ENCODE results near the gene C15orf39. TPM values are rescaled to one million over a fixed set of nuclear protein-coding genes. Genes with fewer than 3 reads are reported as not detected.

C15orf39 gene
- total and polyA plus RNA-seq, 2 of the 13 experiments (the other 11 are each of a cell fraction or from before 2014, with no cell fraction given), result 6.2 to 13.5 TPM

DNA sequence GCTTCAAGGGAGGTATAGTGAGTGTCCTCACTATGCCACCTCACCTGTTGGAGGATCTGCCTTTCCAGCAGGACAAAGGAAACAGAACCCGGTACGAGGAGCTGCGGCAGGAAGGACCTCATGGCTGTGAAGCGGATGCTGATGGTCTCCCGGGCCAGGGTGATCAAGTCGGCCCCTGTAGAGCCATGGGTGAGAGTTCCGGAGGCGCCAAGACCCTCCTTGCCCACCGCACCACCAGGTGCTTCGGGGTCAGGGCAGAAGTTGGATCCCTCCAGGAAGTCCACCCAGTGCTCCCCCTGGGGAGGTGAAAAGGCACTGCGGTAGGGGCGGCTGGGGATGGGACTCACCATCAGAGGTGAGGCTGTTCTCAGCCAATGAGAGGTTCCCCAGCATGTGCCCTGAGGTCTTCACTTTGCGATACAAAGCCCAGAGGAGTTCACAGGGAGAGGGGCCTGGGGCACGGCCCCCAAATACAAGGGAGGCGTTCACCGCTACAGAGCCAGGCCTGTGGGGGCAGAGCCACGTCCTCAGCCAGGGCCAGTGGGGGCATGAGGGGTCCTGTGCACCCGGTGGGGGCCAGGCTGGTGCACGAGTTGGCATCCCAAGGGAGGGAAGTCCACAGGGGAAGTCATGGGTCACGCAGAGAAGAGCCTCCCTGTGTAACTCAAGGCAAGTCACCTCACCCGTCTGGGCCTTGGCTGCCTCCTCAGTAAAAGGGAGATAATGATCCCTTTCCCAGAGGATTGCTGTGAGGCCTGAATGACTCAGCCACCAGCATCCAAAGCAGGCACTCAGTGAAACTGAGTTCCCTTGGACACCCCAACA, 27.7 kb downstream of the C15orf39 start:
- Histone ChIP-seq H3K27ac (ENCODE audit: extremely low read length, insufficient read depth, low read length) (no peak overlapping the region), H3K4me2 (ENCODE audit: low read depth, low read length) (no peak overlapping the region), H3K79me2 (ENCODE audit: insufficient read depth, low read length) (no peaks in the 10 kb centered on the region), H2AFZ (ENCODE audit: low read length) (no peak overlapping the region), H3K9ac (ENCODE audit: insufficient read depth, low read depth, low read length) (no peak overlapping the region), H3K27me3 (ENCODE audit: control insufficient read depth in 1 of 2, insufficient read depth in 2 of 2, low read length in 2 of 2) (peaks cover 5 to 56% of the 10 kb centered on the region in 2 experiments; a peak in 3 of 5 replicates), H3K36me3 (replicated peaks in 1 of 2; ENCODE audit: control insufficient read depth in 1 of 2, insufficient read depth in 2 of 2, low read length in 2 of 2) (no peaks in the 10 kb centered on the region), H3K9me3 (ENCODE audit: low read length) (no peaks in the 10 kb centered on the region), H3K4me1 (ENCODE audit: insufficient read depth, low read length) (peaks cover 14% of the 10 kb centered on the region; the same call in 1 of the 2 replicates), H4K20me1 (ENCODE audit: insufficient read depth, low read length) (no peaks in the 10 kb centered on the region), H3K4me3 (replicated peaks in 1 of 3; ENCODE audit: insufficient read depth in 1 of 3, low read depth in 2 of 3, low read length in 3 of 3) (no peak overlapping the region)
- ChIA-PET CTCF (ENCODE audit: low intra/inter-chr PET ratio, low total read pairs) (no interaction called here), POLR2A (no interaction called here)
- DNase-seq (ENCODE audit: low spot score) (no peak), FAIRE-seq (no peak), ATAC-seq (no peak)
- intact Hi-C loops (cut with micrococcal nuclease; ENCODE audit: unreplicated experiment) (no loop called here), in situ Hi-C loops (cut with HindIII; ENCODE audit: extremely low pct_ligation_motif_present, low pct_unique_long_range_greater_than_20kb) (loop anchor here (25.0 kb wide), 1 partner anchor 533 kb away; no protein-coding TSS in a partner anchor)
- no TSS peak for BruUV-seq (replicated peaks)
- 68% methylated on average over 3 of the region's 21 CpGs for WGBS (ENCODE audit: low lambda C conversion rate)
- no peak for TF ChIP-seq GTF3A (CRISPR knock-in tag; conservative IDR thresholded peaks at IDR 0.05)
- TF ChIP-seq ZFP82 (CRISPR knock-in tag; IDR thresholded peaks at IDR 0.05; ENCODE audit: borderline replicate concordance), result no peak
- TF ChIP-seq ZNF672 (CRISPR knock-in tag; IDR thresholded peaks at IDR 0.05), result no peak
- TF ChIP-seq MYC (CRISPR knock-in tag; IDR thresholded peaks at IDR 0.05; ENCODE audit: borderline replicate concordance), result no peak
- TF ChIP-seq ZNF441 (CRISPR knock-in tag; IDR thresholded peaks at IDR 0.05; ENCODE audit: borderline replicate concordance), result no peak
- no peak for TF ChIP-seq ZNF570 (CRISPR knock-in tag; IDR thresholded peaks at IDR 0.05; ENCODE audit: borderline replicate concordance)
- TF ChIP-seq, protein P1, sequence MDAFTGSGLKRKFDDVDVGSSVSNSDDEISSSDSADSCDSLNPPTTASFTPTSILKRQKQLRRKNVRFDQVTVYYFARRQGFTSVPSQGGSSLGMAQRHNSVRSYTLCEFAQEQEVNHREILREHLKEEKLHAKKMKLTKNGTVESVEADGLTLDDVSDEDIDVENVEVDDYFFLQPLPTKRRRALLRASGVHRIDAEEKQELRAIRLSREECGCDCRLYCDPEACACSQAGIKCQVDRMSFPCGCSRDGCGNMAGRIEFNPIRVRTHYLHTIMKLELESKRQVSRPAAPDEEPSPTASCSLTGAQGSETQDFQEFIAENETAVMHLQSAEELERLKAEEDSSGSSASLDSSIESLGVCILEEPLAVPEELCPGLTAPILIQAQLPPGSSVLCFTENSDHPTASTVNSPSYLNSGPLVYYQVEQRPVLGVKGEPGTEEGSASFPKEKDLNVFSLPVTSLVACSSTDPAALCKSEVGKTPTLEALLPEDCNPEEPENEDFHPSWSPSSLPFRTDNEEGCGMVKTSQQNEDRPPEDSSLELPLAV (CRISPR knock-in tag; conservative IDR thresholded peaks at IDR 0.05; ENCODE audit: low read depth), result no peak
- no peak for TF ChIP-seq MED8 (CRISPR knock-in tag; IDR thresholded peaks at IDR 0.05; ENCODE audit: insufficient replicate concordance)
- no peak for TF ChIP-seq ZNF543 (CRISPR knock-in tag; IDR thresholded peaks at IDR 0.05)

Data from HepG2 (cell line).